ENCODE data around the gene RAB13.
A peak's percentile ranks its signal among the peaks of the same experiment; 100 is the strongest.

Gene RAB13

GRCh38 chr1:153968000-153968363 lies 18.2 kb downstream of the RAB13 start:
- Mint-ChIP-seq H3K9me3 (no peaks in the 10 kb centered on the region), H3K36me3 (ENCODE audit: low read depth) (peaks cover 8% of the 10 kb centered on the region), H3K4me1 (peaks cover 54% of the 10 kb centered on the region), H3K27ac (peak overlapping the region; percentile 100), H3K4me3 (peak overlapping the region; percentile 93), H3K27me3 (ENCODE audit: low read depth, poor library complexity) (no peaks in the 10 kb centered on the region)
- DNase-seq: peak; percentile 38
- TF ChIP-seq CTCF (IDR thresholded peaks at IDR 0.05): no peak

- Mint-ChIP-seq H3K9me3 (no peaks in the 10 kb centered on the region), H3K4me3 (peak within 1 kb of the TSS; percentile 93), H3K4me1 (peaks cover 60% of the 10 kb centered on the region), H3K36me3 (ENCODE audit: low read depth) (peaks cover 8% of the 10 kb centered on the region), H3K27ac (peak within 1 kb of the TSS; percentile 100), H3K27me3 (ENCODE audit: low read depth, poor library complexity) (no peaks in the 10 kb centered on the region)
- DNase-seq: peak; percentile 92
- no peak for TF ChIP-seq CTCF (IDR thresholded peaks at IDR 0.05)
These were observed 18.8 kb downstream of the RAB13 start, which contains the start of gene CREB3L4 for GRCh38 chr1:153967107-153967999. Gene CREB3L4 (plus strand): TSS chr1:153967902. CDS start chr1:153968526, 624 bp downstream.

GRCh38 chr1:153963850-153964331 lies 22.2 kb downstream of the RAB13 start:
- peak; percentile 67 for DNase-seq
- Mint-ChIP-seq H3K27me3 (ENCODE audit: low read depth, poor library complexity) (no peaks in the 10 kb centered on the region), H3K36me3 (ENCODE audit: low read depth) (peaks cover 24% of the 10 kb centered on the region), H3K4me3 (peak overlapping the region; percentile 89), H3K27ac (peak overlapping the region; percentile 98), H3K9me3 (no peaks in the 10 kb centered on the region), H3K4me1 (peaks cover 85% of the 10 kb centered on the region)
- TF ChIP-seq CTCF (IDR thresholded peaks at IDR 0.05): no peak

- no peaks in the 10 kb centered on the region for H3K27me3 Mint-ChIP-seq (ENCODE audit: low read depth, poor library complexity)
- peak within 1 kb of the TSS; percentile 89 for H3K4me3 Mint-ChIP-seq
- no peaks in the 10 kb centered on the region for H3K9me3 Mint-ChIP-seq
- TF ChIP-seq CTCF (IDR thresholded peaks at IDR 0.05): no peak
- H3K27ac Mint-ChIP-seq: peak within 1 kb of the TSS; percentile 98
- peaks cover 24% of the 10 kb centered on the region for H3K36me3 Mint-ChIP-seq (ENCODE audit: low read depth)
- H3K4me1 Mint-ChIP-seq: peaks cover 84% of the 10 kb centered on the region
- peak; percentile 99 for DNase-seq
These were observed 22.9 kb downstream of the RAB13 start, which contains the start of gene SLC39A1 for GRCh38 chr1:153963030-153963849. Gene SLC39A1 (minus strand): TSS chr1:153963537. CDS start chr1:153962715, 822 bp downstream.

- H3K4me1 Mint-ChIP-seq: peaks cover 81% of the 10 kb centered on the region
- no peak for DNase-seq
- peak overlapping the region; percentile 89 for H3K4me3 Mint-ChIP-seq
- peaks cover 24% of the 10 kb centered on the region for H3K36me3 Mint-ChIP-seq (ENCODE audit: low read depth)
- no peaks in the 10 kb centered on the region for H3K9me3 Mint-ChIP-seq
- no peak for TF ChIP-seq CTCF (IDR thresholded peaks at IDR 0.05)
- no peaks in the 10 kb centered on the region for H3K27me3 Mint-ChIP-seq (ENCODE audit: low read depth, poor library complexity)
- peak overlapping the region; percentile 97 for H3K27ac Mint-ChIP-seq
These were observed 23.8 kb downstream of the RAB13 start for GRCh38 chr1:153962088-153963029.
